DMS53 (cell line): ENCODE results near the gene EIPR1.

Experiments
- DNase-seq: peaks from one replicate; lab custom pipeline; 2025; lab: John Stamatoyannopoulos, UW

EIPR1 gene

GRCh38 chr2:3246928-3247714, 130.5 kb downstream of the EIPR1 start:
- no peak for DNase-seq

- no peak for DNase-seq
These were observed 131.2 kb downstream of the EIPR1 start for GRCh38 chr2:3246406-3246805.

- no peak for DNase-seq
These were observed 133.1 kb downstream of the EIPR1 start for GRCh38 chr2:3244486-3244885.

GRCh38 chr2:3243804-3244203, 133.8 kb downstream of the EIPR1 start:
- DNase-seq: no peak

GRCh38 chr2:3242747-3243369, 134.8 kb downstream of the EIPR1 start:
- DNase-seq: no peak

GRCh38 chr2:3241971-3242746, 135.5 kb downstream of the EIPR1 start:
- DNase-seq: no peak

- no peak for DNase-seq
These were observed 138.4 kb downstream of the EIPR1 start for GRCh38 chr2:3238951-3239841.

GRCh38 chr2:3236300-3237045, 141.1 kb downstream of the EIPR1 start:
- DNase-seq: no peak

- no peak for DNase-seq
These were observed 143.7 kb downstream of the EIPR1 start for GRCh38 chr2:3233877-3234276.

- no peak for DNase-seq
These were observed 148.4 kb downstream of the EIPR1 start for GRCh38 chr2:3229221-3229620.

GRCh38 chr2:3224681-3225080, 152.9 kb downstream of the EIPR1 start:
- no peak for DNase-seq

GRCh38 chr2:3223080-3223923, 154.3 kb downstream of the EIPR1 start:
- DNase-seq: no peak

GRCh38 chr2:3222636-3223035, 155.0 kb downstream of the EIPR1 start:
- no peak for DNase-seq

- no peak for DNase-seq
These were observed 158.1 kb downstream of the EIPR1 start for GRCh38 chr2:3219536-3219935.

GRCh38 chr2:3217646-3218045, 160.0 kb downstream of the EIPR1 start:
- no peak for DNase-seq

- DNase-seq: no peak
These were observed 160.7 kb downstream of the EIPR1 start for GRCh38 chr2:3216841-3217495.

GRCh38 chr2:3214806-3215404, 162.7 kb downstream of the EIPR1 start:
- DNase-seq: peak; percentile 57

GRCh38 chr2:3214065-3214464, 163.6 kb downstream of the EIPR1 start:
- DNase-seq: no peak

GRCh38 chr2:3212984-3213383, 164.6 kb downstream of the EIPR1 start:
- no peak for DNase-seq

- DNase-seq: no peak
These were observed 165.6 kb downstream of the EIPR1 start for GRCh38 chr2:3212061-3212362.
